DMS 273 (cell line): ENCODE data around the gene GGTLC2.
A peak's percentile ranks its signal among the peaks of the same experiment; 100 is the strongest.
"Not testable (repeated sequence)": the region's sequence is repeated elsewhere in the genome, so short reads cannot be mapped to it uniquely, and the experiment has no call there.

Experiments used
- DNase-seq: peaks from one replicate; lab custom pipeline; 2025; ENCODE audit not compliant: unreplicated experiment; lab: John Stamatoyannopoulos, UW

Gene GGTLC2

DNA sequence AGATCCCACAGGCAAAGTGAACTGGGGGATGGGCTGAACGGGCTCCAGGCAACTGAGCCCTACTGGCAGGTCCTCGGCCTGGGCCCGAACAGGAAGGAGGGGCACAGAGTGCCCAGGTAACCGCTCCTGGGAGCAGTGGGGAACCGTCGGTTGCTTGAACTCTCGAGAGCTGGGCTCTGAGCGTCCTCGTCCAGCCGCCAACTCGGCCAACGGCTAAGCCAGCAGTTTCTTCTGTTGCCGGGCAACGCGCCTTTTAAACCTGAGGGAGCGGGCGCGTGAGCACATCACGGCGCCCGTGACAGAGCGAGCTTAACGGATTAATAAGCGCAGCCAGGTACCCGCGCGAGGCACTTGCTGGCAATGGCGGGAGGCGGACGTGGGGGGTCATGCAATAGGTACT, at the start of gene GGTLC2:
GGTLC2 (plus strand) TSS at position 301 of the 400 bp plus-strand sequence. CDS start 1,732 bp downstream, outside the sequence.
- DNase-seq = not testable (repeated sequence)

DNA sequence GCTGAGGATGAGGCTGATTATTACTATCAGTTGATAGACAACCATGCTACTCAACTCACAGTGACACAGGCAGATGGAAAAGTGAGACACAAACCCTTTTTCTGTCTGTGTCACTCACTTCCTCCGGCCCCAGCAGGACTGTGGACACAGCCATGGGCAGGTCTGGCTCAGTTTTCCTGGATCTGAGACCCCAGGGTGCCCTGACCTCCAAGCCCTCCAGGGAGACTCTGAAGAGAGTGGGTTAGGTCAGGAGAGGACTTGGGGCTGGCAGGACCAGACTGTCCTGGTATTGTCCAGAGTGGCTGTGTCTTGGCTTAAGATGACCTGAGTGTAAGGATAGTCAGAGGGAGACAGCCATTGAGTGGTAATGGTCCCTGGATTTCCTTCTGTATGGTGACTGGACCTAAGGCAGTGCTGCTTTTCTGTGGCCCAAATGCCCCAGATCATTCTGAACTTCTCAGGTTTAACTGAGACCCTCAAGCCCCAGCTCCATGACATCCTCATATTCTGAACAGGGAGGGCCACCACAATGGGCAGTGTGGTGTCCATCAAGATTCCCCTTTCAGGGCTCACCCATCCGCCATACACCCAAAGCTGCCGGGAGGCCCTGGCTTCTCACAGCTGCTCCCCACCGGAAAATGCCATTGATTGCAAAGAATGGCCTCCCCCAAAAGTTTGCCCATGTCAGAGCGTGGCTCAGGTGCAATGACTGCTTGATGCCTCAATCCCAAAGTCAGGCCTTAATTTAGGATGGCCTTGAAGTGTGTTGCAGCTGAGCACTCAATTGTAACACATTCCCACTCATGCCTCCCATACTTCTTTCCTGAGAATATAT, 49.2 kb upstream of the GGTLC2 start:
- DNase-seq = no peak

DNA sequence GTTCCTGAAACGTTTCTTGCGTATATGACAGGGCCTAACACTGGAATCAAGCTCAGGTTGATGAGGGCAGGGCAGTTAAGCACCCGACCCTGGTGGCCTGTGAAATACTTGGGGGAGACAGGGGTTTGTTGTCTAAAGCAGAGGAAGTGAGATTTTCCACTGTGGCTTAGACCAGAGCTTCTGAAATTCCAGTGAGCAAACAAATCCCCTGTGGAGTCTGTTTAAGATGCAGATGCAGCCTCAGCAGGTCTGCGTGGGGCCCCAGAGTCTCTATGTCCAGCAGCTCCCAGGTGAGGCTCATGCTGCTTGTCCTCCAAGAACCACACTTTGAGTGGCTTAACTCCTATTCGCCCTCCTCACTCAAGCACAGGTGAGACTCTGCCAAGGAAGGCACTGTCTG, 46.3 kb upstream of the GGTLC2 start:
- no peak for DNase-seq

DNA sequence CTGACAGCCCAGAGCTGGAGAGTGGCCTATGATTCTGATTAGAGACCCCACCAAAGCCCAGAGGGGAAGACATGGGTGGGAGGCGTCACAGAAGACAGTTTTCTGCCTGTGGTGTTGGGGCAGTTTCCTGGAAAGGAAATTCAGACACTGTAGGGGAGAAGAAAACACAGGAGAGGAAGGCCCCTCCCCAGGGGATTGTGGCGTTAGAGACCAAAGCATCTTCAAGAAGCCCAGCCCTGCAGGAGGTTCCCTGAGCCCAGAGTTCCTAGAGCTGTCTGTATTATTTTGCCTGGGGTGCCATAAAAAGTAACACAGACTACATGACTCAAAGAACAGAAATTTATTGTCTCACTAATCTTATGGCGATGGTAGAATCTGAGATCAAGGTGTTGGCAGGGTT, 45.2 kb upstream of the GGTLC2 start:
- no peak for DNase-seq

DNA sequence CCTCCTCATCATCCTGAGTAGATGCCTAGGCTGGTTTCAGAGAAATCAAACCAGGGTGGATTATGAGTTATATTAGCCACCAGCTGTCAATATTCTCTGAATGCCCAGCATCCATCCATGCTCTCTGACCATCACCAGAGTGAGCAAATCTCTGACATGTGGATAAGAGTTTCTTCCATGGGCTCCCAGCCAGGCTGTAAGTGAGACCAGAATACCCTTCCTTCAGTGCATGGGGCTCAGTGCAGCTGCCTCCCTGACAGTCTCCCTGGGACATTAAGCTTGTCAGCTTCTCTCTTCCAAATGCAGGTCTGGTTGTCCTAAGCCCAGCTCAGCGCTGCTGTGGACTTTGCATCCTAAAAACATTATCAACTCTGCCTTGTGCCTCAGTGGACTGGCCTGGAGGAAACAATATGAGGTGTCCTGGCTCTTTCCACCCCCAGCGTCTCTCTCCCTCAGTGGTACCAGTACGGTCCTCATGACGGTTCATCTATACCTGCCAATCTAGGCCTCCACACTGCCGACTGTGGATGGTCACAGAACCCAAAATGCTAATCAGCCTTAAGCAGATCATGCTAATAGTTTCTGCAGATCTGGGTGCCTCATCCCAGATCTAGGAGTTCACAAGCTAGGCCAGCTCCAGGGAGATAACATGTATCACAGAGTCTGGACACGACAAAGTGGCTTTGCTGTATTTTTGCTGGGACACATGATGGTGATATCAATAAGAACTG, 43.7 kb upstream of the GGTLC2 start:
- DNase-seq = no peak

DNA sequence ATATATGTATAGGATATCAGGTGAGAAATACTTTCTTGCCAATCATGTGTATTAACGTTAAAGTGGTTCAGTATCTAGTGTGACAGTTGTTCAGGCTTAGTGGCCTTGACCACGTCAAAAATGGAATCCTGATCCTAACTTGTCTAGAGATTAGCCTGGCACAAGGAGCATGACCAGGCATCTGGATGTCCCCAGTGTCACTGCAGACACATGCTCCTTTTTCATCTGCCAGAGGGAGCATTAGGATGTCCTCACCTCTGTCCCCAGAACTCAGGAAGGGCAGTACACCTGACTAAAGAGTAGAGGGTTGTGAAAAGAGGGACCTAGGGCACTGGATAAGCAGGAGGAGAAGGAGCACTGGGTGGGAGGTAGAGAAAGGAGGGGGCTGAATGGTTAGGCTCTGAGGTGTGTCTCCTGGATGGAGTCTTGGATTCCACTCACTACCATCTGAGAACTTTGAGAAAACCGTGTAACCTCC, 40.9 kb upstream of the GGTLC2 start:
- DNase-seq = no peak

DNA sequence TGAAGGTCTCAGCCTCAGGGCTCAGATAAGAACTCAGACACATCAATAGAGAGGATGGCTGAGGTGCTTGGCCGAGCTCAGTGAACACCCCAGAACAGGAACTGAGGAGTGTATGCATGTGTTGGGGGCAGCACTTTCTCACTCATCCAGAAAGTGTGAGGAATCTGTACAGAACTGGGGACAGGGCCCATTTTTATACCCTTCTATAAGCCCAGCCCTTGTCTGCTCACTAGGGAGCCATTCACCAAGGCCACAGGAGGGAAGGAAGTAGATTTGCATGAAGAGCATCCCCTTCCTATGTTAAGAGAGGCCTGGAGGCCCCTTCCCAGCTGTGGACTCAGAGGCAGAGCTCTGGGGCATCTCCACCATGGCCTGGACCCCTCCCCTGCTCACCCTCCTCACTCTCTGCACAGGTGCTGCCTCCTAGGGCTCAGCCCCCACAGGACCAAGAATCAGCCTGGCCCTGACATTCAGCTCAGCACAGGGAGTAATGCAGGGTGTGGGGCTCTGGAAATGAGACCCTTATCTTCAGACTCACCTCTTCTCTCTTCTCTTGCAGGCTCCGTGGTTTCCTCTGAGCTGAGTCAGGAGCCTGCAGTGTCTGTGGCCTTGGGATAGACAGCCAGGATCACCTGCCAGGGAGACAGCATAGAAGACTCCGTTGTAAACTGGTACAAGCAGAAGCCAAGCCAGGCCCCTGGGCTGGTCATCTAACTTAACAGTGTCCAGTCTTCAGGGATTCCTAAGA, 39.9 kb upstream of the GGTLC2 start:
- no peak for DNase-seq

DNA sequence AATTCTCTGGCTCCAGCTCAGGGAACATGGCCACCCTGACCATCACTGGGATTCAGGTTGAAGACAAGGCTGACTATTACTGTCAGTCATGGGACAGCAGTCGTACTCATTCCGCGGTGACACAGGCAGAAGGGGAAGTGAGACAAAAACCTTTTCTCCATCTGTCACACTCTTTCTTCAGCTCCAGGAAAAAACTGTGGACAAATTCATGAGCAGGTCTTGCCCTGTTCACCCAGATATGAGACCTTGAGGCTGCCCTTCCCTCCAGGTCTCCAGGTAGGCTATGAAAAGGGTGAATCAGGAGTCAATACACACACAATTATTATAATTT, 39.4 kb upstream of the GGTLC2 start:
- DNase-seq = no peak

DNA sequence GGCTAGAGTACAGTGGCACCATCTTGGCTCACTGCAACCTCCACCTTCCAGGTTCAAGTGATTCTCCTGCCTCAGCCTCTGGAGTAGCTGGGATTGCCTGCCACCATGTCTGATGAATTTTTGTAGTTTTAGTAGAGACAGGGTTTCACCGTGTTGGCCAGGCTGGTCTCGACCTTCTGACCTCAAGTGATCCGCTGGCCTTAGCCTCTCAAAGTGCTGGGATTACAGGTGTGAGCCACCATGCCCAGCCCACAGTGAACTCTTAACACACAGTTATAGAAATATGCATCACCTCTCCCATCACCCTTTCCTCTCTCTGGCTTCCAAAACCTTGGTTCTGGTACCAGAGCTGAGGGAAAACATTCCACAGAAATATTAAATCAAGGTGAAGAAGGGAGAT, 36.4 kb upstream of the GGTLC2 start:
- not testable (repeated sequence) for DNase-seq

DNA sequence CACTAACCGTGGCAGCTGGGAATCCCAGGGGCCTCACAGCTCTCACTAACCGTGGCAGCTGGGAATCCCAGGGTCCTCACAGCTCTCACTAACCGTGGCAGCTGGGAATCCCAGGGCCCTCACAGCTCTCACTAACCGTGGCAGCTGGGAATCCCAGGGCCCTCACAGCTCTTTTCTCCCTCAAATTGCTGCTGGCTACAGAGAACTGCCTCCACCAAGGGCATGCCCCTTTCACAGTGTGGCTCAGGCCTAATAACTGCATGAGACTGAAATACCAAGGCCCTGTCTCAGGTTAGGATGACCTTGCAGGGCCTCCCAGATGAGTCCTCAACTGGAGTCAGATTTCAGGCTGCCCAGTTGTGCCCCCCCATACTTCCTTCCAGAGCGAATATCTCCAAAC, 35.1 kb upstream of the GGTLC2 start:
- DNase-seq = peak; percentile 4

DNA sequence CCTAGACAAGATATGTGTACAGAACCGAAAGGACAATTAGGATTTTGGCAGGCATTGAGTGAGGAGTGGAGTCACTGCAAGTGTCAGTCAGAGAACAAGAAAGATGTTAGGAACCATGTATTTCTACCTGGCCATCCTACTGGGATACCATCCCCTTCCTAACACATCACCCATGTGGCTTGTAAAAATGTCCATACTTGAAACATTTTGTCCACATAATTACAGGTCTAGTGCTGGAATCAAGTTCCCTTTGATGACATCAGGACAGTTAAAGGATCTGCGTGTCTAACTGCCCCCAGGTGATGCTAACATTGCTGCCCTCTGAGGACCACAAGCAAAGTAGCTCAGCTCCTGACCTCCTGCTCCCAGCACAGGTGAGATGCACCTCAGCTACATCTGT, 31.9 kb upstream of the GGTLC2 start:
- DNase-seq = no peak

DNA sequence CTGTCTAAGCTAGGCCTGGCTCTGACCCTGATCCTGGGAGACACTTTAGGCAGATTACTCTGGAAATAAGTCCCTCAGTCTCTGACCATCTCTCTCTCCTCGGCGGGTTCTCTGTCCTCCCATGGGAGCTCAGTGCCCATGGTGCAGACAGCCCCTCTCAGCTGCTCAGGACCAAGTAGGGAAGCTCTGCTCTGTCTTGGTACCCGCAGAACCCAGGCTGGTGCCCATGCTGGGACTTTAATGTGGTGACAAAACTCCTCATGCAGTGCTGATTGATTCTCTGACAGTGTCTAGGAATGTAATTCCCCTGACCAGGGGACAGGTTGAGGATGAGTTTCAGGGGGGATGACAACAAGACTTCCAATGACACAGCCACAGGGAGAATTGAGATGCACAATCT, 30.3 kb upstream of the GGTLC2 start:
- DNase-seq = no peak

DNA sequence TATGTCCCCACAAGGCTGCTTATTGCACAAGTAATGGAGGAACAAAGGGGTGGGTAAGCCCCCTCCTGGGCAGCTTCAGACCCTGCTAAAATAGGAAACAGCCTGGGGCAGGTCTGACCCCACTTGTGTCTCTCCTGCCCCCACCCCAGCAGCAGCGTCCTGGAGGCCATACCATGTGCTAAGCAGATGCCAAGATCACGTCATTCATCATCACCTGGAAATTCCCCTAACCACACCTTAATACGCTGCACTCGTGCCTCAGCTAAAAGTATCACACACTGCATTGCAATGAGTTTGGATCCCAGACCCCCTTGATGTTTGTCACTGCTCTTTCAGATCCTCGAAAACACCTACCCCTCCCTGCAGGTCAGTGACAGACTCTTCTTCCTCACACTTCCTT, 27.8 kb upstream of the GGTLC2 start:
- DNase-seq = no peak

DNA sequence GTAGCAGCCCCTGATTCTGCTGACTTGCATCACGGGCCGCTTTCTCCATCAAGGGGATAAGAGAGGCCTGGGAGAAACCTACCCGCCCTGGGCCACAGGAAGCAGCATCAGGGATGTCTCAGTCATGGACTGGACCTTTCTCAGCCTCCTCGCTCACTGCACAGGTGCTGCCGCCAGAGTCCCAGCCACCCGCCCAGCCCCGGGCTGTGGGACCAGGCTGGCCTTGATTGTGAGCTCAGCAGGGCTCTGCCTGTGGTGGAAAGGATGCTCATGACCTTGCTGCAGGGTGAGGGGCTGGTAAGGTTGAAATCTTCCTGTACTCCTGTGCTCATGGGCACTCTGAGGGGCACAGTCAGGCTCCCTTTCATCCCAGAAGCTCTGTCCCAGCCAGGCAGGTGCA, 26.0 kb upstream of the GGTLC2 start:
- DNase-seq = no peak

DNA sequence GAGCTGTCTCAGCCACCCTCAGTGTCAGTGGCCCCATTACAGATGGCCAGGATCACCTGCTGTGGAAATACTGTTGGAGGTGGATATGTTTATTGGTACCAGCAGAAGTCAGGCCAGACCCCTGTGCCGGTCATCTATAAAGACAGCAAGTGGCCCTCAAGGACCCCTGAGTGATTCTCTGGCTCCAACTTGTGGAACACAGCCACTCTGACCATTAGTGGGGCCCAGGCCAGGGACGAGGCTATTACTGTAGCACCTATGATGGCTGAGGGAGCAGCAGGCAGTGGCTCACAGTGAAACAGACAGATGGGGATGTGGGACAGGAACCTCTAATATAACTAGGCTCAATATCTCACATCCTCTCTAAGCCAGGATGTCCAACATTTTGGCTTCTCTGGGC, 25.5 kb upstream of the GGTLC2 start:
- DNase-seq = no peak

DNA sequence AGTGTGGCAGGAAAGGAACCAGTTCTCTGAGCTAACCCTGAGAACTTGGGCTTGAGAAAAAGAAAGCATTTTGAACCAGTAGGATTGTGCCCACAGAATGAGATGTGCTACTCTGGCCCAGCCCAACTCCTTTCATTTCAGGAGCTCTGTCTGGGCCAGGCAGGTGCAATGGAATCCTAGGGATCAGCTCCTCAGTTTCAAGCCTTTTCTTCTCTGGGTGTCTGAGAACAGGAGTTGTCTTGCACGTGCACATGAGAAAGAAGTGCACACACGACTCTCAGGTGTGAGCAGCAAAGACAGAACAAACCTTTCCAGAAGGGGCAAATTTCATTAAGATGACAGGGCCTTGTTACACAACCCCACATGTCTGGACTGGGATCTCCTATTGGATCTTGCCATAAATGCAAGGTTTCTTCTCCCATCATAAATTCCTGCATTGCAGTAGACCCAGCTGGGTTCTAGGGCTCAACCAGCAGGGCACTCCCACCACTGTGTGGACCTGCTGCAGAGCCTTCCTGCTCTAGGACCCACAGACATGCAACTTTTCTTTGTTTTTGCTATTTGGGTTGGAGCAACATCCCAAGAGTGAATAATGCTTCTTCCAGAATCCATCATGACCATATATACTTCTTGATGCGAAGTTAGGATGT, 24.5 kb upstream of the GGTLC2 start:
- no peak for DNase-seq

DNA sequence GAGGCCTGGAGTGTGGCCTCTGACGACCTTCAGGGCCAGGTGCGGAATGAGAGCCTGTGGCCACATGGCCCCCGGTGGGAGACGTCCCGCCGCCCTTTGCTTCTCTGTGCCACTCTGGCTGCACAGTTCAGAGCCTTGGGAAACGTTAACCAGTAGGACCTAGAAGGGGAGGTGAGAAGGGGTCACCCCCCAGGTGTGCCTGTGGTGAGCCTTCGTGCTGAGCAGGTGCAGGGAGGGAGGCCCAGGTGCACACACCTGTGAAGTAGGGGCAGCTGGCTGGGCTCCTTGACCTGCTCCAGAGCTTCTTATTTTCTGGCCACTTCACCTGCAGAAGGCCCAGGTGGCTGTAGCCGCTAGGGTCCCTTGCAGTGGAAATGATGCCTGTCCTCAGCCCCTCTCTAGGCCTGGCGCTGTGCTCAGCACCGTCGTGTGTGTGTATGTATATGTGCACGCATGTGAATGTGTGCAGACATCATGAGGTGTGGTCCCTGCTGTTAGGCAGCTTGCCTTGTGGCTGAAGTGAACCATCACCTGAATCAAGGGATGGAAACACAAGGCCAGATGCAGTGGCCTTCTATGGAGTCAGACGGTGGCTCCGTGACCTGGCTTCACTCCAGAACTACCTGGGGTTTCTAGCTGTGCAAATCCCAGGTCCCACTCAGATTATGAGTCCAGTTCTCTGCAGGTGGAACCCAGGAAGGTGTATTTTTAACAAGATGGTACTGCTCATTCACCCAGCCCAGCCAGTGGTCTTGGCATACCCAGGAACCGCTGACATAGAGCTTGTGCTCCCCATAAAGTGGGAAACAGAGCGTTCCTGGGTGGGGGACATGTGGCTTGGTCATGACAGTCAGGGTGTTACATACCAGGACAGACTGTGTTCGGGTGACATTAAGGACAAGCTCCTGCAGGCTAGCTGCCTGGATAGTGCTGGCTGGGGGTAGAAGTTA, 15.6 kb upstream of the GGTLC2 start:
- not testable (repeated sequence) for DNase-seq

DNA sequence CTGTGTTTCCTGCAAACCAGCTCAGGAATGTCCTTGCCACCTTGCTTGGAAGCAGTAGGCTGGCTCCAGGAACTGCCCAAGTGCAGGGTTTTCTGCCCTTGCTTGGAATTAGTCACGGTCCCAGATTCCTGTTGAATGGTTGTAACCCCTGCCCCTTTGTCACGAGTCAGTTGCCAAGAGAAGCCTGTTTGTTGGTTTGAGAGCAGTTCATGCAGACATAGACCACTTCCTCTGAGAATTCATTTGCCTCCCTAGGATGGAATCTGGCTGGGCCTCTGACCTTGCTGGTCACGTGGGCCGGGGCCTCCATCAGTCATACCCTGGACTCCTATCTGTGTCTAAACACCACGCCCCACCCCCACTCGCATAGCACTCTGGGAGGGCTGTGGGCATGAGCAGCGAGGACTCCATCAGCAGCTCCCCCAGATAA, 13.2 kb upstream of the GGTLC2 start:
- not testable (repeated sequence) for DNase-seq

DNA sequence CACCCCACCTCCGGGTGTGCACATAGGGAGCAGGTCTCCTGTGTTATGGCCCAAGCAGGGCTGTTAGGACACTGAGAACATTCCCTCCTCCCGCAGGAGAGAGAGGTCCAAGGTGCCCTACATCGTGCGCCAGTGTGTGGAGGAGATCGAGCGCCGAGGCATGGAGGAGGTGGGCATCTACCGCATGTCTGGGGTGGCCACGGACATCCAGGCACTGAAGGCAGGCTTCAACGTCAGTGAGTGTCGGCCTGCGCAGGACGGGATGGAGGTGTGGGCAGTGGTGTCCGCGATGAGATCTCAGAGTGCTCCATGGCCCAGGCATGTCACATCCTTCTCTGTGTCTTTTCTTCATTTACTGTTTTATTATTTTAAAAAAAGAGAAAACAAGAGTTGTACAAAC, 12.2 kb upstream of the GGTLC2 start:
- not testable (repeated sequence) for DNase-seq

DNA sequence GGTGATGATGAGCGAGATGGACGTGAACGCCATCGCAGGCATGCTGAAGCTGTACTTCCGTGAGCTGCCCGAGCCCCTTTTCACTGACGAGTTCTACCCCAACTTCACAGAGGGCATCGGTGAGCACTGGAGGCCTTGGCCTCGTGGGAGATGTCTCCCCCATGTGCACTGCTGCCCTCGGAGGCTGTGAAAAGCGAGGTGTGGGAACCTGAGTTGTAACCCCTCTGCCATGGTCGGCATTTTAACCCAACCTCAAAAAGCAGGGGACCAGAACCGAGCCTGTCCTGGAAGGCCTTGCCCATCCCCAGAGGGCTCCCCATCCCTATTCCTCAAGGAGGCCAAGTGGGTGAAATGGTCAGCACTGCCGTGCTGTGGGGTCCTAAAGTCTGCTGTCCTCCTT, 10.9 kb upstream of the GGTLC2 start:
- not testable (repeated sequence) for DNase-seq
